Stromal cell of bone marrow (primary cell): ENCODE results near the gene NUDT3.
"Not testable (repeated sequence)": the region's sequence is repeated elsewhere in the genome, so short reads cannot be mapped to it uniquely, and the experiment has no call there.

Source experiments
- DNase-seq: peaks from one replicate; pipeline ENCODE4 v3.0.0-alpha.2; 2012; ENCODE audit warnings: low read depth

The NUDT3 gene

DNA sequence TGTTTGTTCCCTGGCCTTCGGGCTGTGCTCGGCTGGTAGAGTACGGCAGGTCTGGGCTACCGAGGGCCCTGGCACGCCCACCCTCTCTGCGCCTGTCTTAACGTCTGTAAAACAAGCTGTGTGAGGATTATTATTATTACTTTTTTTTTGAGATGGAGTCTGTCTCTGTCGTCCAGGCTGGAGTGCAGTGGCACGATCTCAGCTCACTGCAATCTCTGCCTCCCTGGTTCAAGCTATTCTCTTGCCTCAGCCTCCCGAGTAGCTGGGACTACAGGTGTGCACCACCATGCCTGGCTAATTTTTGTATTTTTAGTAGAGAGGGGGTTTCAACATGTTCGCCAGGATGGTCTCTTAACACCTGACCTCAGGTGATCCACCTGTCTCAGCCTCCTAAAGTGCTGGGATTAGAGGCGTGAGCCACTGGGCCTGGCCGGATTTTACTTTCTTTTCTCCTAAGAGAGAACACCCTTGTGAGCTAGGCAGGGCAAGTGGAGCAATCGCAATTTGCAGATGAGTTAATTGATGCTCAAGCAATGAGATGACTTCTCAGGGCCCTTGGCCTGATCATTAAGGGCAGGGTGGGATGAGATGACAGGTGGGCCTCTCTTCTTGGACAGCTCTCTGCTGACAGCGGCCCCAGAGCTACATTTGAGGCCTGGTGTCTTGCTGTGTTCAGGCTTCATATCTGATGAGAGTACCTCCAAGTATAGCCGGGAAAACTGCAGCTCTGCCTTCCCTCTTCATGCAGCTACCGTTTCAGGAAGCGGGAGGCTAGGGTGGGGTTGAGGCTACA, 142.8 kb downstream of the NUDT3 start:
- DNase-seq = no peak

DNA sequence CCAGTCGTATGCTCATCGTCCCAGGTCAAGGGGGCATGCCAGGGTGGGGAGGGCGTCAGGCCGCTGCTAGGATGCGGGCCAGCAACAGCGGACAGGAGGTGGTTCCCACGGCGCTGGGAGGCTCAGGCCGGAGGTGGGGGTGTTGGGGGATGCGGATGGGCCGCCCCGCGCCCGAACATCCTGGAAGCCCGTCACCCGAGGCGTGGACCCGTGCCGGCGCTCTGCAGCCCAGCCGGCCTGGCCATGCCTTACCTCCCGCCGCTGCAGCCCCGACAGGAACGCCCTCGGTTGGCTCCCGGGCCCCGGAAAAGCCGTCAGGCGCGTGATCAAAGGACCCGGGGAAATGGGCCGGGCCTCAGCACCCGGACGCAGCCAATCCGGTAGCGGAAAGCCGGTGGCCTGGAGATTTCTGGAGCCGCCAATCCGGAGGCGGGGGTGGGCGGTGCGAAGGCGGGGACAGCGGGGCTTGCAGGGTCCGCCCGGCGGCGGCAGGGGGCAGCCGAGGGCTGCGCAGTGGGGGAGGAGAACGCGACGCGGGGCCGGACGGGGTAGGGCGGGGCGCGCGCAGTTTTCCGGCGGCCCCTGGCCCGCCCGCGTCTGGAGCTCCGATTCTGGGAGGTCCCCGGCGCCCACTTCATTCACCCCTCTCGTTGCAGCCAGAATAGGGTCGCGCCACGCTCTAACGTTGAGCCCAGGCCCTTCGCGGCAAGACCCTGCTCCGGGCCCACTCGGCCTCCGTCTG, 143.6 kb downstream of the NUDT3 start, which contains the start of gene SMIM29:
Gene SMIM29 (minus strand): TSS at position 280 of the 742 bp plus-strand sequence. CDS start 1,215 bp downstream, outside the sequence.
- peak; percentile 91 for DNase-seq

DNA sequence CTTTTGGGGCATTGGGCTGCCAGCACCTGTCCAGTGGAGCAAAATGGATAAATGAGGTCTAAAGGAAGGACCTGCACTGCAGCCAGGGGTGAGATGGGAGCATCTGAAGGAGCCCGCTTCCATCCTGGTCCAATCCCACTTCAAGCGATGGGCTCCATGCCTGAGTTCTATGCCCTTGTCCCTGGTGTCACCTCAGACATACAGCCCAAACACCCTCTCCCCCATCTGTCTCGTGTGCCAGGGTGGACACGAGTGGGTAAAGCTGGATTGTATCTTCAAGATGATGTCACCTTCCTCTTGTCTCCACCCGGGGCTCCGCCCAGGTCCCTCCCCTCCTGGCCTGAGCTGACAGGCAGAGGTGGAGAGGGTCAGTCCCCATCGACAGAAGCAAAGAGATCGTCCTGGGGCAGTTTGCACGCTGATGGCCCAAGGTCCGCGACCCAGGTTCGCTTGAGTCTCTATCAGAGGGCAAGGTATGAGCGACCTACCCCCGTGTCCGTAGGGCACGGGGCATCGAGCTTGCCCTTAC, 144.2 kb downstream of the NUDT3 start:
- no peak for DNase-seq

DNA sequence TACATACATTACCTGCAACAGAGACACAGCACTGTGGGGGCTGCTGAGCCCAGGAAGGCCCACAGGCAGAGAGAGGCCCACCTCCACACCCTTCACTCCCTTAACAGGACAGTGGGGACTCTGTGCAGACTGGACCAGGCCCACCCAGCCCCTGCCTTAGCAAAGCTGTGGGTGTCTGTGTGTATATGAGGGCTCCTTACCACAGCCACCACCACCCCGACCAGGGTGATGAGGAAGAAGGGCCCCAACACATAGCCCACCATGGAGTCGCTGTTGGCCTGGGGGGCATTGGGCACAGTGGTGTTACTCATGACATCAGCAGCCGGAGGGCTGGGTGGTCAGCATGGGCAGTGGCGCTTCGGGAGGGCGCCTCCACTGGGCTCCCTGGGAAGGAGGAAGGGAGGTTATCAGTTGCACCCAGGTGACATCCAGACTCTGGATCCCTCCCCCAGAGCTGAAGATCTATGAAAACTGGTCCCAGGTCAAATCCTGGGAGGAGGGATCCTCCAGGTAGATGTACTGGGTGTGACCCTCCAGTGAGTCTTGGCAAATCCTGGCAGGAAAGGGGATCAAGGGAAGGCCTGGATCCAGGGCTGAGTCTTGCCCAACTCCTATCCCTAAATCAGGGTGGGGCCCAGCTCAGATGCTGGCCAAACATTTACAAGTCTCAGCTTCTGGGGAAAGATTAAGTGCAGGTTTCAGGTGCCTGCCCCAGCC, 144.8 kb downstream of the NUDT3 start:
- DNase-seq = no peak

DNA sequence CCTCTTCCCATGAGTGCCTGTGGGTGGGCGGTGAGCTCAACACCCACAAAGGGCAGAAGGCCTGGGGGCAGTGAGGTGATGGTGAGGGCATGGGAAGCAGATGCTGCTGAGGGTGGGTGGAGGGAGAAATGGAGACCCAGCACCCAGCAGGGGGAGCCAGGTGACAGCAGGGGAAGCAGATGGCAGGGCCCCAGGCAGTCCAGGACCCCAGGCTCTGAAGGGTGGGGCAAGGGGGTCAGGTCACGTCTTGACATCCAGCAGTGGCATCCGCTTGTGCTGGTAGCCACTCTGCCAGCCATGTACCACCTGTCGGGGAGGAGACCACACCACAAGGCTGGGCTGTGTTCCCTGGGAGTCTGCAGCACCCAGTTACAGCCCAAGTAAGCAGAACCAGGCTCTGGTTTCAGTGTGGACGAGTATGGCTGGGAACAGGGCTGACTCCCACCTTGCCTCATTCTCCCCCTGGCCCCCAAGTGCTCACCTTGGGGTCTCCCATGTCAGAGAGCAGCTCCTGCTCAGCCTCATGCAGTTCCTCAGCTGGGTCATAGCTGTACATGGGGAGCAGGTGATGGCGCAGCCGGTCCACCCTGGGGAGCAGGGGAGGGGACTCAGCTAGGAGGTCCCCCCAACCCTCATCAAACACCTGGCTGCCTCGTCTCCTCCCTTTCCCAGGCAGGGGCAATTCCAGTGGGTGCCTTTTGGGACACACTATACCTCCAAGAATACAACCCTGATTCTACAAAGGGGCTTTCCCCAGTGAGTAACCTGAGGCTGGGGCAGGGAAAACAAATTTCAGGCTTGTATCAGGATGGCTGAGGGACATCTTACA, 145.7 kb downstream of the NUDT3 start:
- DNase-seq = no peak

DNA sequence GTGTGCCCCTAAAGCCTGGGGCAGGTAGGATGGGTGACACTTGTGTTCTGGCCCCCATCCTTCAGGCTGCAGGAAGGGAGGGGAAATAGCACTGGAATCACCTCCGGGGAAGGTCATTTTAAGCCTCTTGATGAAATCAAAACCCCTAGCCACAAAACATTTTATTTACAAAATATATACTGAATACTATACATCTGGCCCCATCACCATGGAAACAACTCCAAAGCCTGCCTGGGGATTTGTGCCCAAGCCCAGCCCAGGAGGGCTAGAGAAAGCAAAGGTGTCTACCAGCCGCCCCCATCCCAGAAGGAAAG, 146.3 kb downstream of the NUDT3 start:
- DNase-seq = no peak

DNA sequence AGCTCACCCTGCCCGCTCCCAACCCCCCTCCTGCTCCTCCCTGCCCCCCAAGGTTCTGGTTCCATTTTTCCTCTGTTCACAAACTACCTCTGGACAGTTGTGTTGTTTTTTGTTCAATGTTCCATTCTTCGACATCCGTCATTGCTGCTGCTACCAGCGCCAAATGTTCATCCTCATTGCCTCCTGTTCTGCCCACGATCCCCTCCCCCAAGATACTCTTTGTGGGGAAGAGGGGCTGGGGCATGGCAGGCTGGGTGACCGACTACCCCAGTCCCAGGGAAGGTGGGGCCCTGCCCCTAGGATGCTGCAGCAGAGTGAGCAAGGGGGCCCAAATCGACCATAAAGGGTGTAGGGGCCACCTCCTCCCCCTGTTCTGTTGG, 146.7 kb downstream of the NUDT3 start:
- DNase-seq = not testable (repeated sequence)

DNA sequence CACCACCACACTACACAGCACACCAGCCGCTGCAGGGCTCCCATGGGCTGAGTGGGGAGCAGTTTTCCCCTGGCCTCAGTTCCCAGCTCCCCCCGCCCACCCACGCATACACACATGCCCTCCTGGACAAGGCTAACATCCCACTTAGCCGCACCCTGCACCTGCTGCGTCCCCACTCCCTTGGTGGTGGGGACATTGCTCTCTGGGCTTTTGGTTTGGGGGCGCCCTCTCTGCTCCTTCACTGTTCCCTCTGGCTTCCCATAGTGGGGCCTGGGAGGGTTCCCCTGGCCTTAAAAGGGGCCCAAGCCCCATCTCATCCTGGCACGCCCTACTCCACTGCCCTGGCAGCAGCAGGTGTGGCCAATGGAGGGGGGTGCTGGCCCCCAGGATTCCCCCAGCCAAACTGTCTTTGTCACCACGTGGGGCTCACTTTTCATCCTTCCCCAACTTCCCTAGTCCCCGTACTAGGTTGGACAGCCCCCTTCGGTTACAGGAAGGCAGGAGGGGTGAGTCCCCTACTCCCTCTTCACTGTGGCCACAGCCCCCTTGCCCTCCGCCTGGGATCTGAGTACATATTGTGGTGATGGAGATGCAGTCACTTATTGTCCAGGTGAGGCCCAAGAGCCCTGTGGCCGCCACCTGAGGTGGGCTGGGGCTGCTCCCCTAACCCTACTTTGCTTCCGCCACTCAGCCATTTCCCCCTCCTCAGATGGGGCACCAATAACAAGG, 147.3 kb downstream of the NUDT3 start:
- DNase-seq = not testable (repeated sequence)

DNA sequence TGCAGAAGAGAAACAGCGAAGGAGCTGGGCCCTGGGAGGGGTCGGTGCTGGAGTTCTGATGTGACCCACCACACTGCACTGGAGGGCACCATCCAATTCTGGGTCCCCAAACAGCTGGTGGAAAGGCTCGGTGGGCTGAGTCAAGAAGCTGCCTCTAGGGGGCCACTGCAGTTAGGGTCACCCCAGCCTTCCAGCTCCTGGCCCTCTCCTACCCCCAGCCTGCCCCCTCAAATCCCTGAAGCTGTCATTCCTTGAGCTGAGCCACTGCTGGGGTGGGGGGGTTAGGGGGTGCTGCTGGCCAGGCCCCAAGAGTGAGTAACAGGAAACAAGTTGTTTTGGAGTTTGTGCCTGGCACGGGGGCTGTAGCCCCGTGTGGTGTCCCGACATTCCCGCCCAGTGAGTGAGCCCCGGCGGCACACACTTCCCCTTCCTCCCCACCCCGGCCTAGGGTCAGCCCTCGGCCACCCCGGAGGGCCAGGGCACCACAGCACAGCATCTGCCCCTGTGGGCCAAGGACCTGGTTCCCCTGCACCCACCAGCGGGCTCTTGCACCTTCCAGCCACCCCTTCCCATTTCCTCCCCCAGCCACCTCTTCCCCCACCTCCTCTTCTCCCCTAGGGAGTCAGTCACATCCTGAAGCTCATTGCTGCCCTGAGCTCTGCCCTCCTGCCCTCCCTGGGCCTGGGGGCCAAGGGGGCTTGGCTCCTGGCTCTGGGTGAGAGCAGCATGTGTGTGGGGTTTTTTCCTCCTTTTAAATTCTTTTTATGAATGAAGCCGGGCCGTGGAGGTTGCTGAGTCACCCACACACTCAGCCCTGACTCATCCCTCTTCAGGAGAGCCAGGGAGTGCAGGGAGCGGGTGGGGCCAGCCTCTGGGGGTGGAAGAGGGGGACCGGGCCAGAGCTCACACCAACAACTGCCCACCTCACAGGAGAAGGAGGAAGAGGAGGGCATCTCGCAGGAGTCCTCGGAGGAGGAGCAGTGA, 148.3 kb downstream of the NUDT3 start:
- DNase-seq = peak; percentile 90

DNA sequence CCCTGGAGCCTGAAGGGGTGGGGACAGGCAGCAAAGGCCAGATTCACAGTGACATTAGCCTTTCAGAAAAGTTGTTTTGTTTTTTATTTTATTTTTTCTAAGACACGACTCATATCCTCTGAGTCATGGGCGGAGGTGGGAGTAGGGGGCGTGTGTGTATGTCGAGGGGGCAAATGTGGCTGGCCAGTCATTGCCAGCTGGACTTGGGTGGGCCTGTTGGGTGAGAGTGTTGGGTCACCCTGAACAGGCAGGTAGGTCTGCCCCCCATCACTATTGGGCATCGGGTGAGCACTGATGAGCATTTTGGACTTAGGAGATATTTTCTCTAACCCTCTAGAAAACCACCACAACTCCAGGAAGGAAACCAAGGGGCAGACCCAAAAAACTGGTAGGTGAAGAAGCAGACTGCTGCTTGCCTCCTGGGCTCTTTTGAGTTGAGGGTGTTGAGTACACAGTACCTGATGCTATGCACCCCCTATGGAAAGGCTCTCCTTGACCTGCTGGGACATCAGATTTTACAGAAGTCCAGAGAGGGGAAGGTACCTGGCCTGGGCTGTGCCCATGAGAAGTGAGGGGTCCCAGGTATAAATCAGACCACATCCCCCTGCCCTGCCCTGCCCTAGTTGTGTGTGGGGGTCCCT, 149.2 kb downstream of the NUDT3 start:
- DNase-seq = no peak

DNA sequence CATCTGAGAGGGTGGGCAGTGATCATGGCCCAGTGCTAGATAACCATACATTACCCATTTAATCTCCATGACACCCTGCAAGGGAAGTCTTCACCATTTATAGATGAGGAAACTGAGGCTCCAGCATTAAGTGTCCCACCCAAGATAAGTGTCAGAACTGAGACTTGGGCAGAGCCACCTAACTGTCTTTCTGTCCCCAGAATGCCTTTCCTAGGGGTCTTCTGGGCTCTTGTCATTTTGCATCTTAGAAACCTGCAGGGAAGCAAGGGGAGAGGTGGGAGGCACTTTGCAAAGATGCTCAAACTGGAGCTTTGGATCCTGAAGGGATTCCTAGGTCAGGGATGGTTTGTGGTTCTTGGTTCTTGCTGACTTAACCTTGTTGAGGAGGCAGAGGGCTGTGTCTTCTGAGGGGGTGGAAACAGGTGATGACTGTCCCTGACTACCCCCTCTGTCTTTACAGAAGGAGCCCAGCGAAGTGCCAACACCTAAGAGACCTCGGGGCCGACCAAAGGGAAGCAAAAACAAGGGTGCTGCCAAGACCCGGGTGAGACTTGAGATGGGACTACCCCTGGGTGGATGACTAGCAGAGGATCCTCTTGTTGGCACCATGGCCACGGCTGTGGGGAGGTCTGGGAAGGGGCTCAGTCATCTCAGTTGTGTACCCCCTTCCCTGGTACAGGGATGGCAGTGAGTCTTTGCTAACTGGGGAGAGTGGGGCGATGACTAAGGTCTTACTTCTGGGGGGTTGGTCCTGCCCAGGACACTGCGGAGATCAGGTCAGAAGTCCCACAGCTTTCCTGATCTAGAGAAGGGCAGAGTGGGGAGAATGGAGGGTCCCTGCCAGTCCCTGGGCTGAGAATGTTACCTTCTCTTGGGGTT, 150.0 kb downstream of the NUDT3 start:
- no peak for DNase-seq

DNA sequence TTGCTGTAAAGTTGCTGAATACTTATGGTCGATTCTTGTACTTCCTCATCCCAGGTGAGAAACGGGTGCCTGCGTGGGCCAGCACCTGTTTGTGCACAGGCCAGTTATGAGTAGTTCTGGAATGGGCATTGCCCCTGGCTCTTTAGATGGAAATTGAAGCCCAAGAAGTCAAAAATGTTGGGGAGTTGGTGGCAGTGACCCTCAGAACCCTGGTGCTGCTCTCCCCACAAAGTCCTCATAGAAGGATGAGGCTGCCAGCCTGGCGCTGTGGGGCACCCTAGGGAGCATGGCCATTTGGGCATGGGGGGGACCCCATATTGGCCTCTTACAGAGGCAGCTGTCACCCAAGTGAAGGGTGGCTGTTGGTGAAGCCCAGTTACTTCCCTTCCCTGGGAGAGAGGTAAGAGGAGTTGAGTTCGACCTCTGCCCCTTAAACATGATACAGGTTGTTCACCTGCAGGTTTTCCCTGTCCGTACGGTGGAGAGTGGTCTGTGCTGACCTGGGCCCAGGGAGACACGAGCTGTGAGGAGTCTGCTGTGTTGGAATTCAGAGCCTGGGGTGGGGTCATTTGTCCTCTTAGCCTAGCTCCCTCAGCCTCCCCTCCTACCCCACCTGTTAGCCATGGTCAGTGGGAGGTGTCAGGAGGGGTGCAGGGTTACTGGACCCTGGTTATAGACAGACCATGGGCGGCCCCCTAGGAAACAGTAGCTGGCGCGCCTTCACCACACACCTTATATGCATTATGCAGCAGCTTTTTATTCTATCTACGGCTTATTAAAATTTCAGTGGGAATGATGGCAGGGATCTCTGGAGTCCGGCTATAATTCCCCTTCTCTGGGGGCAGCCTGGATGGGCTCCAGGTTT, 150.9 kb downstream of the NUDT3 start:
- DNase-seq = no peak

DNA sequence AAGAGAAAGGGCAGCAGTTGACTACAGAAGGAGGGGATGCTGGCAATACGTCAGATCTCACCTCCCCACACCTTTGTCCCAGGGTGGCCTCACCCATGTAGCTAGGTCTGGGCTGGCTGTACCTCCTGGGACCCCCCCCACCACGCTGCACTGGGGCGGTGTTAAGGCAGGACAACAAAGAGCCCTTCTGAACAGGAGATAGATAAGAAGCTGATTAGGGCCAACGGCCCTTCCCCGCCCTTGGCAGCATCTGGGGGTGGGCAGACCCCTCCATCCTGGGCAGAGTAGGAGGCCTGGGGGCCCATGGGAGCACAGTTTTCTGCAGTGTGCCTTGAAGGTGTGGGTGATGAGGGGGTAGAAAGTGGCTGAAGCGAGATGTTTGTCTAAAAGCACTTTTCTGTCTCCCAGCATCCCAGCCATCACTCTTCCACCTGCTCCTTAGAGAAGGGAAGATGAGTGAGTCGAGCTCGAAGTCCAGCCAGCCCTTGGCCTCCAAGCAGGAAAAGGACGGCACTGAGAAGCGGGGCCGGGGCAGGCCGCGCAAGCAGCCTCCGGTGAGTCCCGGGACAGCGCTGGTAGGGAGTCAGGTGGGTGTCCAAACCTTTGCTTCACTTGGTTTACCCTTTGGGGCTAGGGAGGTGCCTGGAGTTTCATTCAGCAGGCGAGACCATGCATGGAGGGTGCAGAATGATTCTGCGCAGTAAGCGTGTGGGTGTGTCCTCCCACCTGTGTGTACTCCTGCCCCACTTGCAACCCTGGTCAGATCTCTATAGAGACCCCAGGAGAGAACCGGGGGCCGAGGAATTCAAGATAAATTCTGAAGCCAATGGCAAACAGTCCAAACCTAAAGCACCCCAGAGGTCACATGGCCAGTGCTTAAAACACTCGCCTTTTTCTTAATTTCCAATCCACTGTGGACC, 151.9 kb downstream of the NUDT3 start:
- no peak for DNase-seq

DNA sequence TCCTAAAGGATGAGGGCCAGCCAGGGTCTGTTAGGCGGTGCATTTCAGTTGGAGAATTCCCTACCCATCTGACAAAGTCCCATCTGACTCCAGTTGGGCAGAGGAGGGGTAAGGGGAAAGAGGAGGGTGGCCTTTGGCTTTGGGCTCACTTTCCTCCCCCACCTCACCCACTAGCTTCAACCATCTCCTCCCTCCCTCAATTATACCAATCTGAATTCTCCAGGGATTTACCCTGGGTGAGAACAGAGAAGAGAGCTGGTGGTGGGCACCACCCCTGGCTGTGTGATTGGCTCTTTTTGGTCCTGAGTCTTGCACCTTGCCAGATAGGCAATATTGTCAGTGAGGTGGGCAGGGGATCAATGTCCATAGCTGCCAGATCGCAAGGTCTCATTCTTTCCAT, 152.6 kb downstream of the NUDT3 start:
- DNase-seq = no peak

DNA sequence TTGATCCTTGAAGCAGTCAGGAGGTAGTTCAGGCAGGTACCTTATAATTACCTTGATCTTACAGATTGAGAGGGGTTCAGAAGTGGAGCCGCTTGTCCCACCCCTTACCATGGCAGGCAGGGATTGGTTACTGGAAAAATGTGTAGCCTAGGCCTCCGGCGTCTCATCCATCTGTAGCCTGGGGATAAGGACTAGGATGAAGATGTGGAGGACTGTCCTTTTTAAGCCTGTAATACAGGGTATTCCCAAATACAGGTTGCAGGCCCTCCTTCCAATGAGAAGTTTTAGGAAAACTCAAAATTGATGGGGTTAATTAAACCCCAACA, 153.0 kb downstream of the NUDT3 start:
- DNase-seq = no peak
